ENCODE data around the gene MYO7B.

MYO7B gene

DNA sequence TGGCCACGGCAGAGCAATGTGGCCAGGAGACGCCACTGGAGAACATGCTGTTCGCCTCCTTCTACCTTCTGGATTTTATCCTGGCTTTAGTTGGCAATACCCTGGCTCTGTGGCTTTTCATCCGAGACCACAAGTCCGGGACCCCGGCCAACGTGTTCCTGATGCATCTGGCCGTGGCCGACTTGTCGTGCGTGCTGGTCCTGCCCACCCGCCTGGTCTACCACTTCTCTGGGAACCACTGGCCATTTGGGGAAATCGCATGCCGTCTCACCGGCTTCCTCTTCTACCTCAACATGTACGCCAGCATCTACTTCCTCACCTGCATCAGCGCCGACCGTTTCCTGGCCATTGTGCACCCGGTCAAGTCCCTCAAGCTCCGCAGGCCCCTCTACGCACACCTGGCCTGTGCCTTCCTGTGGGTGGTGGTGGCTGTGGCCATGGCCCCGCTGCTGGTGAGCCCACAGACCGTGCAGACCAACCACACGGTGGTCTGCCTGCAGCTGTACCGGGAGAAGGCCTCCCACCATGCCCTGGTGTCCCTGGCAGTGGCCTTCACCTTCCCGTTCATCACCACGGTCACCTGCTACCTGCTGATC, 115.4 kb downstream of the MYO7B start:
- no peak for DNase-seq
- Histone ChIP-seq H2AFZ (ENCODE audit: low read length) (no peak overlapping the region), H3K36me3 (replicated peaks; ENCODE audit: insufficient read depth, low read length) (no peaks in the 10 kb centered on the region), H3K9ac (ENCODE audit: low read length) (no peak overlapping the region), H3F3A (ENCODE audit: insufficient read depth, low read length) (no peaks in the 10 kb centered on the region), H3K79me2 (ENCODE audit: low read length) (no peaks in the 10 kb centered on the region), H3K4me2 (ENCODE audit: low read depth, low read length) (no peak overlapping the region), H3K27me3 (replicated peaks; ENCODE audit: insufficient read depth, low read length) (peaks cover 29% of the 10 kb centered on the region), H3K27ac (ENCODE audit: low read length) (no peak overlapping the region), H3K4me1 (ENCODE audit: low read length) (no peaks in the 10 kb centered on the region), H3K9me2 (replicated peaks; ENCODE audit: insufficient read depth, low read length) (no peaks in the 10 kb centered on the region), H3K9me3 (replicated peaks; ENCODE audit: insufficient read depth, low read length) (no peaks in the 10 kb centered on the region), H4K20me1 (ENCODE audit: insufficient read depth, low read length) (no peaks in the 10 kb centered on the region), H3K4me3 (ENCODE audit: low read length) (no peak overlapping the region)
- TF ChIP-seq, protein P1, sequence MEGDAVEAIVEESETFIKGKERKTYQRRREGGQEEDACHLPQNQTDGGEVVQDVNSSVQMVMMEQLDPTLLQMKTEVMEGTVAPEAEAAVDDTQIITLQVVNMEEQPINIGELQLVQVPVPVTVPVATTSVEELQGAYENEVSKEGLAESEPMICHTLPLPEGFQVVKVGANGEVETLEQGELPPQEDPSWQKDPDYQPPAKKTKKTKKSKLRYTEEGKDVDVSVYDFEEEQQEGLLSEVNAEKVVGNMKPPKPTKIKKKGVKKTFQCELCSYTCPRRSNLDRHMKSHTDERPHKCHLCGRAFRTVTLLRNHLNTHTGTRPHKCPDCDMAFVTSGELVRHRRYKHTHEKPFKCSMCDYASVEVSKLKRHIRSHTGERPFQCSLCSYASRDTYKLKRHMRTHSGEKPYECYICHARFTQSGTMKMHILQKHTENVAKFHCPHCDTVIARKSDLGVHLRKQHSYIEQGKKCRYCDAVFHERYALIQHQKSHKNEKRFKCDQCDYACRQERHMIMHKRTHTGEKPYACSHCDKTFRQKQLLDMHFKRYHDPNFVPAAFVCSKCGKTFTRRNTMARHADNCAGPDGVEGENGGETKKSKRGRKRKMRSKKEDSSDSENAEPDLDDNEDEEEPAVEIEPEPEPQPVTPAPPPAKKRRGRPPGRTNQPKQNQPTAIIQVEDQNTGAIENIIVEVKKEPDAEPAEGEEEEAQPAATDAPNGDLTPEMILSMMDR (IDR thresholded peaks at IDR 0.05; ENCODE audit: low read length): no peak
- TF ChIP-seq EZH2phosphoT487 (IDR thresholded peaks at IDR 0.05; ENCODE audit: low read length) (no peak), EZH2 (optimal IDR thresholded peaks at IDR 0.05; ENCODE audit: low read depth, low read length) (no peak)

DNA sequence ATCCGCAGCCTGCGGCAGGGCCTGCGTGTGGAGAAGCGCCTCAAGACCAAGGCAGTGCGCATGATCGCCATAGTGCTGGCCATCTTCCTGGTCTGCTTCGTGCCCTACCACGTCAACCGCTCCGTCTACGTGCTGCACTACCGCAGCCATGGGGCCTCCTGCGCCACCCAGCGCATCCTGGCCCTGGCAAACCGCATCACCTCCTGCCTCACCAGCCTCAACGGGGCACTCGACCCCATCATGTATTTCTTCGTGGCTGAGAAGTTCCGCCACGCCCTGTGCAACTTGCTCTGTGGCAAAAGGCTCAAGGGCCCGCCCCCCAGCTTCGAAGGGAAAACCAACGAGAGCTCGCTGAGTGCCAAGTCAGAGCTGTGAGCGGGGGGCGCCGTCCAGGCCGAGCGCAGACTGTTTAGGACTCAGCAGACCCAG, 115.9 kb downstream of the MYO7B start:
- TF ChIP-seq EZH2 (optimal IDR thresholded peaks at IDR 0.05; ENCODE audit: low read depth, low read length) (no peak), EZH2phosphoT487 (IDR thresholded peaks at IDR 0.05; ENCODE audit: low read length) (no peak)
- TF ChIP-seq, protein P1 (IDR thresholded peaks at IDR 0.05; ENCODE audit: low read length): no peak
- Histone ChIP-seq H2AFZ (ENCODE audit: low read length) (no peak overlapping the region), H3K9me2 (replicated peaks; ENCODE audit: insufficient read depth, low read length) (no peaks in the 10 kb centered on the region), H3K36me3 (replicated peaks; ENCODE audit: insufficient read depth, low read length) (no peaks in the 10 kb centered on the region), H3K27me3 (replicated peaks; ENCODE audit: insufficient read depth, low read length) (peaks cover 29% of the 10 kb centered on the region), H3K4me3 (ENCODE audit: low read length) (no peak overlapping the region), H3K79me2 (ENCODE audit: low read length) (no peaks in the 10 kb centered on the region), H3K9me3 (replicated peaks; ENCODE audit: insufficient read depth, low read length) (no peaks in the 10 kb centered on the region), H3K27ac (ENCODE audit: low read length) (no peak overlapping the region), H3F3A (ENCODE audit: insufficient read depth, low read length) (no peaks in the 10 kb centered on the region), H3K4me1 (ENCODE audit: low read length) (no peaks in the 10 kb centered on the region), H3K9ac (ENCODE audit: low read length) (no peak overlapping the region), H3K4me2 (ENCODE audit: low read depth, low read length) (no peak overlapping the region), H4K20me1 (ENCODE audit: insufficient read depth, low read length) (no peaks in the 10 kb centered on the region)
- no peak for DNase-seq

DNA sequence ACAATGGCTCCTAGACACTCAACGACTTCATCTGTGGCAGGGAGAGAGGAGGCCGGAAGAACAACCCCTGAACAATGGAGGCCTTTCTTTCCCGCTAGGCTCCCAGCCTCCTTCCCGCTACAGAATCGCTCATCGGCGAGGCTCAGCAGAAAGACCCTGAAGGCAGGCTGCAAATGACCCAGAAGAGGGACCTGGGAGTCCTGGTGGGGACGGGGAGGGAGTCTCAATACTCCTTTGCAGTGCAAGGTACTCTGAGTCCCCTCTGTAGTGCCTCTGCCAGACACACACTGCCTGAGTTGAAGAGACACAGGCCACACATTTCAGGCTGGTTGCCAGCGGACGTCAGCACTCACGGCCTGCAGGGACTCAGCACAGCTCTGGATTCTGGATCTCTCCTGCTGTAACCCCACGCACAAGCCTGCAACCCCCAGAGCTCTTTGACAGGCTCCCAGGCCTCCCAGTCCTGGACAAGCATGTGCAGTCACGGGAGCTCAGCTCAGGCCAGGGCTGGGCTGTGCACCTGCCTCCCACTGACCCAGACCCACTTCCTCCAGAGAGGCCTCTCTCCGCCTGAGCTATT, 116.6 kb downstream of the MYO7B start:
- Histone ChIP-seq H3K4me2 (ENCODE audit: low read depth, low read length) (no peak overlapping the region), H4K20me1 (ENCODE audit: insufficient read depth, low read length) (no peaks in the 10 kb centered on the region), H3K27ac (ENCODE audit: low read length) (no peak overlapping the region), H3K27me3 (replicated peaks; ENCODE audit: insufficient read depth, low read length) (peaks cover 29% of the 10 kb centered on the region), H3K79me2 (ENCODE audit: low read length) (no peaks in the 10 kb centered on the region), H3K36me3 (replicated peaks; ENCODE audit: insufficient read depth, low read length) (no peaks in the 10 kb centered on the region), H3F3A (ENCODE audit: insufficient read depth, low read length) (no peaks in the 10 kb centered on the region), H3K9ac (ENCODE audit: low read length) (no peak overlapping the region), H3K4me1 (ENCODE audit: low read length) (no peaks in the 10 kb centered on the region), H3K9me2 (replicated peaks; ENCODE audit: insufficient read depth, low read length) (no peaks in the 10 kb centered on the region), H3K4me3 (ENCODE audit: low read length) (no peak overlapping the region), H2AFZ (ENCODE audit: low read length) (no peak overlapping the region), H3K9me3 (replicated peaks; ENCODE audit: insufficient read depth, low read length) (no peaks in the 10 kb centered on the region)
- TF ChIP-seq EZH2phosphoT487 (IDR thresholded peaks at IDR 0.05; ENCODE audit: low read length) (no peak), EZH2 (optimal IDR thresholded peaks at IDR 0.05; ENCODE audit: low read depth, low read length) (no peak)
- TF ChIP-seq, protein P1 (IDR thresholded peaks at IDR 0.05; ENCODE audit: low read length): no peak
- DNase-seq: no peak
